Fibroblast of lung (primary cell): ENCODE data around the gene SPEM3. TPM values are rescaled to one million over a fixed set of nuclear protein-coding genes. Genes with fewer than 3 reads are reported as not detected.

ENCODE experiments used
- DNase-seq, 2 donors: peaks; one replicate each; pipeline versions ENCODE4 v3.0.0 to v3.0.0-alpha.2; 2010; ENCODE audit warnings: low read depth in 2 of 2
- H2AFZ ChIP-seq: 2 replicates; pipeline ENCODE4 v1.5.1; 2012; ENCODE audit warnings: low read length, control low read depth, inconsistent platforms
- H3K27ac ChIP-seq: 2 replicates; pipeline ENCODE4 v1.5.1; 2011; ENCODE audit warnings: low read length, control low read depth; ENCODE audit not compliant: insufficient read depth
- H3K27me3 ChIP-seq: 2 replicates; pipeline ENCODE4 v1.5.1; 2011; ENCODE audit warnings: mild to moderate bottlenecking, low read length; ENCODE audit not compliant: control insufficient read depth, insufficient read depth
- H3K36me3 ChIP-seq: 2 replicates; pipeline ENCODE4 v1.5.1; 2011; ENCODE audit warnings: low read length; ENCODE audit not compliant: control insufficient read depth, insufficient read depth
- H3K4me1 ChIP-seq: 2 replicates; pipeline ENCODE4 v1.5.1; 2011; ENCODE audit warnings: low read length; ENCODE audit not compliant: control insufficient read depth, insufficient read depth; ENCODE audit errors: extremely low read depth
- H3K4me2 ChIP-seq: 2 replicates; pipeline ENCODE4 v1.5.1; 2011; ENCODE audit warnings: low read length, control low read depth; ENCODE audit not compliant: insufficient read depth; ENCODE audit errors: extremely low read depth
- H3K4me3 ChIP-seq, 4 experiments: fragments of 200-600 bp in 1 of 4; sonication (generic) in 1 of 4; replicated peaks in 1 of 4; 2 replicates each; pipeline ENCODE4 v1.5.1; 2011 to 2016; ENCODE audit warnings: low read length in 4 of 4, low read depth in 3 of 4, mild to moderate bottlenecking in 3 of 4, control low read depth in 2 of 4, inconsistent platforms in 1 of 4, mixed read lengths in 1 of 4; ENCODE audit not compliant: insufficient read depth in 1 of 4; ENCODE audit errors: control extremely low read depth in 1 of 4
- H3K79me2 ChIP-seq: 2 replicates; pipeline ENCODE4 v1.5.1; 2012; ENCODE audit warnings: mild to moderate bottlenecking, low read length, inconsistent platforms; ENCODE audit not compliant: control insufficient read depth, insufficient read depth
- H3K9ac ChIP-seq: 2 replicates; pipeline ENCODE4 v1.5.1; 2011; ENCODE audit warnings: mild to moderate bottlenecking, low read length, control low read depth; ENCODE audit not compliant: insufficient read depth
- H3K9me3 ChIP-seq: 2 replicates; pipeline ENCODE4 v1.5.1; 2012; ENCODE audit warnings: low read depth, low read length; ENCODE audit not compliant: control insufficient read depth, insufficient read depth
- H4K20me1 ChIP-seq: 2 replicates; pipeline ENCODE4 v1.5.1; 2011; ENCODE audit warnings: low read length; ENCODE audit not compliant: control insufficient read depth, insufficient read depth; ENCODE audit errors: extremely low read depth
- EZH2 ChIP-seq: IDR thresholded peaks from 2 replicates; pipeline ENCODE4 v1.5.1; 2012; ENCODE audit warnings: low read length, control low read depth, mild to moderate bottlenecking; ENCODE audit errors: missing control alignments
- polyA plus RNA-seq, 2 donors: library from polyadenylated mRNA; depleted of rRNA in 1 of 2; stranded (reverse) in 1 of 2; unstranded in 1 of 2; fragments of >200 nt; gene quantifications; 2 replicates each; pipeline ENCODE4 v1.2.1, GENCODE V29; 2011 to 2012; ENCODE audit warnings: missing spikeins in 1 of 2
- total RNA-seq: library from RNA; depleted of rRNA; stranded (reverse); fragments of >200 nt; gene quantifications from 2 replicates; pipeline ENCODE4 v1.2.1, GENCODE V29; 2014
- TF ChIP-seq, protein P1 (sequence below), 2 donors: IDR thresholded peaks in 1 of 2; conservative IDR thresholded peaks in 1 of 2; 1 replicate in 1 of 2; 2 replicates in 1 of 2; pipeline ENCODE4 v1.5.1; 2011 to 2012; ENCODE audit warnings: low read length in 2 of 2, control low read depth in 1 of 2, inconsistent platforms in 1 of 2, low read depth in 1 of 2, mild to moderate bottlenecking in 1 of 2

SPEM3 gene
- total and polyA plus RNA-seq, 2 donors (not counting 1 experiment from before 2014, with no cell fraction given), result not detected

DNA sequence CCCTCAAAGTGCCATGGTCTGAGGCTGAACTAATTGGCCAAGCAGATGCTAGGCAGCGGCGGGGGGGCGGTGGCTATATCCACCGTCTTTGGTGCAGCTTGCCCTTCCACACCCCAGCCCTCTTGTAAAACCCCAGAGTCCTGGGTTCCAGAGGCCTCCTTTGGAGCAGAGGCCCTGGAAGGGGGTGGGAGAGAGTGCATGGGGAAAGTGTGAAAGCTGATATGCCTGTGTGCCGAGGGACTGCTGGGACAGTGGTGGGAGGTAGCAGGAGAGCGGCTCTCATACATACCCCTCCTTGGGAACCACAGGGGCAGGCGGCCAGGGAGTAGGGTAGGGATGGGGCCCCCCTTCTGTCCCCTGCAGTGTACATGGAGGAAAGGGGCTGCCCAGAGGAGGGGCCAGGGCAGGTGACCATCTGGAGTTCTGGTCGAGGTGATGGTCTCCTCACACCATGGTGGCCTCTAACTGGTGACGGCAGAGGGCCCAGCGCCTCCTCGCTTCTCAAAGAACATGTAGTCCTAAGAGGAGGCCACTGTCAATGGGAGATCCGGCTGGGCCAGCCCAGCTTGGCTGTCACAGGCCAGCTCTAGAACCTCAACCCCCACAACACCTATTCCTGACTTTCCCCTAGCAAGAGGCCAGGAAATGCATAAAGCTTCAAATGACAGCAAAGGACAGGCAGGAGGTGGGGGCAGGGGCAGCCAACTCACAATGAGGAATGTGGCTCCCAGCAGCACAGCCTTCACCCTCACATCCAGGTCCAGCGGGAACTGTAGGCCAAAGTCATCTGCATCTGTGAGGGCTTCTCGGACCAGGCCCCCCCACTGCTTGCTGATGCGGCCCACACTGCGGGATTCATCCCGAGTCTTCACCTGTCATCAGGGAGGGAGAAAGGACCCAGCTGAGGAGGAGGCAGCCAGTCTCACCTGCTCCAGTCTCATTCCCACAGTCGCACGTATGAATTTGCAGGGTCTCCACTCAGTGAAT, 38.4 kb upstream of the SPEM3 start:
- TF ChIP-seq, protein P1, sequence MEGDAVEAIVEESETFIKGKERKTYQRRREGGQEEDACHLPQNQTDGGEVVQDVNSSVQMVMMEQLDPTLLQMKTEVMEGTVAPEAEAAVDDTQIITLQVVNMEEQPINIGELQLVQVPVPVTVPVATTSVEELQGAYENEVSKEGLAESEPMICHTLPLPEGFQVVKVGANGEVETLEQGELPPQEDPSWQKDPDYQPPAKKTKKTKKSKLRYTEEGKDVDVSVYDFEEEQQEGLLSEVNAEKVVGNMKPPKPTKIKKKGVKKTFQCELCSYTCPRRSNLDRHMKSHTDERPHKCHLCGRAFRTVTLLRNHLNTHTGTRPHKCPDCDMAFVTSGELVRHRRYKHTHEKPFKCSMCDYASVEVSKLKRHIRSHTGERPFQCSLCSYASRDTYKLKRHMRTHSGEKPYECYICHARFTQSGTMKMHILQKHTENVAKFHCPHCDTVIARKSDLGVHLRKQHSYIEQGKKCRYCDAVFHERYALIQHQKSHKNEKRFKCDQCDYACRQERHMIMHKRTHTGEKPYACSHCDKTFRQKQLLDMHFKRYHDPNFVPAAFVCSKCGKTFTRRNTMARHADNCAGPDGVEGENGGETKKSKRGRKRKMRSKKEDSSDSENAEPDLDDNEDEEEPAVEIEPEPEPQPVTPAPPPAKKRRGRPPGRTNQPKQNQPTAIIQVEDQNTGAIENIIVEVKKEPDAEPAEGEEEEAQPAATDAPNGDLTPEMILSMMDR (conservative IDR thresholded peaks at IDR 0.05 in 1 of 2, IDR thresholded peaks at IDR 0.05 in 1 of 2; ENCODE audit: low read depth in 1 of 2, low read length in 2 of 2), result no peak
- TF ChIP-seq EZH2, result no peak
- Histone ChIP-seq H3K9ac (no peak overlapping the region), H3K27ac (no peak overlapping the region), H4K20me1 (no peaks in the 10 kb centered on the region), H3K4me2 (no peak overlapping the region), H3K4me3 (no peak overlapping the region), H3K9me3 (no peaks in the 10 kb centered on the region), H2AFZ (no peak overlapping the region), H3K27me3 (no peaks in the 10 kb centered on the region), H3K4me1 (peaks cover 3% of the 10 kb centered on the region), H3K36me3 (peaks cover 15% of the 10 kb centered on the region), H3K79me2 (no peaks in the 10 kb centered on the region)
- no peak for DNase-seq

DNA sequence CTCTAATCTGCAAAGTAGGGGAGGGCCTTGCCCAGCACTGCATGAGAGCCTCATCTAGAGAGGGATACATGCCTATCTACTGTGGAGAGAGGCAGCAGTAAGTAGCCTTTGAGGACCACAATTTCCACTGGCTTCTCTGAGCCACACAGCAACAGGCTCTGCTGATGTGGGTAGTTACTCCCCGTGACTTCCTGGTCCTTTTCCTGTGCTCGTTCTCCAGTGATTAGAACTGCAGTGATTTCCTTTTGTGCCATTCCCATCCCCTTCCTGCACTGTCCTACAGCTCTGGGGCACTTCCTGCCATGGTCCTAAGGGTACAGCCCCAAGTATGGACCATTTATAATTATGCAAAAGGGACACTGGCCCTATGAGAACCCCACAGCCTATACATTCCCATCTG, 37.4 kb upstream of the SPEM3 start:
- Histone ChIP-seq H3K4me1 (peaks cover 3% of the 10 kb centered on the region), H3K79me2 (no peaks in the 10 kb centered on the region), H3K27me3 (no peaks in the 10 kb centered on the region), H4K20me1 (no peaks in the 10 kb centered on the region), H3K36me3 (peaks cover 15% of the 10 kb centered on the region), H3K9ac (no peak overlapping the region), H2AFZ (no peak overlapping the region), H3K4me2 (no peak overlapping the region), H3K4me3 (no peak overlapping the region), H3K27ac (no peak overlapping the region), H3K9me3 (no peaks in the 10 kb centered on the region)
- DNase-seq, result no peak
- TF ChIP-seq, protein P1 (conservative IDR thresholded peaks at IDR 0.05 in 1 of 2, IDR thresholded peaks at IDR 0.05 in 1 of 2; ENCODE audit: low read depth in 1 of 2, low read length in 2 of 2), result no peak
- TF ChIP-seq EZH2, result no peak

DNA sequence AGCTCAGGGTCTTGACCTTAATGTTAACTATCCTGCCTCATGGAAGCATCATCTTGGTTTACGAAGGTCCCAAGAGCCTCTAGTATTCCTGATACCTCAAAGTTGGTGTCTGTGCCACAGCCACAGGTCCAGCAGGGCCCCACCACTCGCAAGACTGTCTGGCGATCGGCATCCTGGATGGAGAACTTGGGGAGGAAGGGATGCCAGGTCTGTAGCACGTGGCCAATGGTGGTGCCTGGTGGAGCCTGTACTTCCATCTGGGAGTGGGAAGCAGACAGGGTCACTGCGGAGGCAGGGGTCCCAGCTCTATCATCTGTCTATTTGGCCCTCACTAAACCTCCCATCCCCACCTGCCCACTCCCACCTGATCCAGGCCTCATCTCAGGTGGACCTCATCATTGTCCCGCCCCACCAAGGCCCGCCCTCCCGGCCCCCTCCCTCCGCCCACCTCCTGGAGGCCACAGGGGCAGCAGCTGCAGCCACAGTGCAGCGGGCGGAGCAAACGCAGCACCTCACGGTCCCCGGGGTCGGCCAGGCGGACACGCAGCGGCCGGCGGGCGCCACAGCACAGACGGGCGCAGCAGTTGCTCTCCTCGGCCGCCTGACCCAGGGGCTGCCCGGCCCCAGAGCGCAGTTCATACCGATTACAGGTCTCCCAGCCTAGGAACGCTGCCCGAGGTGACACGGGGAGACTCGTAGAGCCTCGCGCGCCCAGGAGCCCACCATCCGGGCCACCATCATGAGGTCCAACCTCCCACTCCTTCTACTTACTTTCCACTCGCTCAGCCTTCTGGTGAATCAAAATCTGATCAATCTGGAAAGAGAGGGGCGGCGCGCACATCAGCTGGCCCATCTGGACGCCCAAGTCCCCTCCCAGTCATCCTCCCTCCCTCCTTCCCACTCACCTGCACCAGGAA, 35.7 kb upstream of the SPEM3 start:
- no peaks in the 10 kb centered on the region for H3K9me3 ChIP-seq
- DNase-seq, result no peak
- TF ChIP-seq, protein P1 (conservative IDR thresholded peaks at IDR 0.05 in 1 of 2, IDR thresholded peaks at IDR 0.05 in 1 of 2; ENCODE audit: low read depth in 1 of 2, low read length in 2 of 2), result no peak
- no peak for TF ChIP-seq EZH2
- H3K9ac ChIP-seq, result peak overlapping the region; percentile 80
- H3K4me3 ChIP-seq, result peak overlapping the region; percentile 54 to 96 (median 80)
- no peak overlapping the region for H3K27ac ChIP-seq
- H4K20me1 ChIP-seq, result no peaks in the 10 kb centered on the region
- H3K27me3 ChIP-seq, result no peaks in the 10 kb centered on the region
- H3K79me2 ChIP-seq, result no peaks in the 10 kb centered on the region
- H2AFZ ChIP-seq, result no peak overlapping the region
- H3K4me2 ChIP-seq, result peak overlapping the region; percentile 92
- peaks cover 3% of the 10 kb centered on the region for H3K4me1 ChIP-seq
- peaks cover 15% of the 10 kb centered on the region for H3K36me3 ChIP-seq
